Activated T-cell treated with anti-CD3 and anti-CD28 coated beads for 4 hours (primary cell): ENCODE measurements around the gene STRADA.

Experiments
- DNase-seq: peaks from one replicate; pipeline ENCODE4 v3.0.0-alpha.2; 2020

STRADA gene, protein sequence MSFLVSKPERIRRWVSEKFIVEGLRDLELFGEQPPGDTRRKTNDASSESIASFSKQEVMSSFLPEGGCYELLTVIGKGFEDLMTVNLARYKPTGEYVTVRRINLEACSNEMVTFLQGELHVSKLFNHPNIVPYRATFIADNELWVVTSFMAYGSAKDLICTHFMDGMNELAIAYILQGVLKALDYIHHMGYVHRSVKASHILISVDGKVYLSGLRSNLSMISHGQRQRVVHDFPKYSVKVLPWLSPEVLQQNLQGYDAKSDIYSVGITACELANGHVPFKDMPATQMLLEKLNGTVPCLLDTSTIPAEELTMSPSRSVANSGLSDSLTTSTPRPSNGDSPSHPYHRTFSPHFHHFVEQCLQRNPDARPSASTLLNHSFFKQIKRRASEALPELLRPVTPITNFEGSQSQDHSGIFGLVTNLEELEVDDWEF

DNA sequence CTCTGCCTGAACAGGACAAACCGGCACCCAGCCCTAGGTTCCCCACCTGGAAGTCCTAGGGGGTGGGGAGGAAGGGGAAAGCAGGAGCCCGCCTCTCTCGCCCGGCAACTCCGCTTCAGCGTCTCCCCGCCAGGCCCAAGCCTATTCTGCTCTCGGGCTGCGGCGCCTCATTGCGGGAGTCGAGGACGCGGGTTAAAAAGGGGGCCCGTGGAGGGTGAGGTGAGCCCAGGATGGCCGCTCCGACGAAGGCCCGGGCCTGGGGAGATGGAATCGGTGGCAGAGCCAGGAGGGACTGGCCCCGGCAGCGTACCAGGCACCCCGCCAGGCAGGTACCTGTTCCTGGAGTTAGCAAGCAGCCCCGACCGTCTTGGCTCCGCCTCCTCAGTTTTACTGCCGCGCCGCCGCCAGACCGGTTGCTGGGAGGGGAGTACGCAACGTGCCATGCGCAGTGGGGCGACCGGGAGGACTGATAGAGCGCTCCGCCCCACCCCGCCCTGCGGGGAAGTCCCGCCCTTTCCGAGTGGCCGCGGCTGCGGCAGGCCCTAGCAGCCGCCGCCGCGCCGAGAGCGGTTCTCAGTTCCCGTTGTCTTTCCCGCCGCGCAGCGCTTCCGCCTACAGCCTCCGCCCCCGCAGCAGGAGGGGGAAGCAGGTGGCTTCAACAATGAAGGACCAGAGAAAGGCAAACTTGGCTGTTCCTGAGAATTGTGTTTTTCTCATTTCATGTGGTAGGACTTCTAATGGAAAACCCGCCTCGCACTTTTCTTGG is at the start of gene STRADA:
TSS of gene STRADA (minus strand) at position 392 of the 766 bp plus-strand sequence. CDS start 13,430 bp downstream, outside the sequence.
- peak; percentile 97 for DNase-seq

DNA sequence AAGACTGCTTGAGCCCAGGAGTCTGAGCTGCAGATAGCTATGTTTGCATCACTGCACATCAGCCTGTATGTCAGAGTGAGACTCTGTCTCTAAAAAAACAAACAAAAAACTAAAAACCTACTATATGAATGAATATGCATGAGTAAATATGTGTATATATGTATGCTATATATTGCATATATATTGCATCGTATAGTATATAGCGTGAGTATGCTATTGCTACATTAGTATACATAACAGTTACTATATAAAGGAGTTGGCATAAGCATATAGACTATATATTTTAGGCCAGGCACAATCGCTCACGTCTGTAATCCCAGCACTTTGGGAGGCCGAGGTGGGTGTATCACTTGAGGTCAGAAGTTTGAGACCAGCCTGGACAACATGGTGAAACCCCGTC is 48.5 kb upstream of the STRADA start:
- no peak for DNase-seq

DNA sequence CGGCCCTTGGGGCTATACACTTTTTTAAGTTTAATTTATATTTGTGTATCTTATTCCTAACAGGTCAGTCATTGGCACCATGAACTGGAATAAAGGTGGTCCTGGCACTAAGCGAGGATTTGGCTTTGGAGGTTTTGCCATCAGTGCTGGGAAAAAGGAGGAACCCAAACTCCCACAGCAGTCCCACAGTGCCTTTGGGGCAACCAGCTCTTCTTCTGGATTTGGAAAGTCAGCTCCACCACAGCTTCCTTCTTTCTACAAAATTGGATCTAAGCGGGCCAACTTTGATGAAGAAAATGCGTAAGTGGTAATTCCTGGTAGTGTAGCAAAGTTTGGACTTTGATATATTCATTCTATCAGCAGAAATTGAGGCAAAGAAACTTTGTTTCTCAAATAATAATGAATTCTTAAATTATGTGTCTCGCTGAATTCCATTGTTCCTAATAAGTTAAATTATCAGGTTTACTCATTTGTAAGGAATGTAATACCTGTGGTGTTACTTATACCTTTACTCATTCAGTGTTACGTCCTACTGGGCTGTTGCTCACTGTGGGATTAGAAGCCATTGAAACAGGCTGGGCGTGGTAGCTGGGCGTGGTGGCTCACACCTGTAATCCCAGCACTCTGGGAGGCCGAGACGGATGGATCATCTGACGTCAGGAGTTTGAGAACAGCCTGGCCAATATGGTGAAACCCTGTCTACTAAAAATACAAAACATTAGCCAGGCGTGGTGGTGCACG is 45.5 kb upstream of the STRADA start:
- DNase-seq, result no peak

DNA sequence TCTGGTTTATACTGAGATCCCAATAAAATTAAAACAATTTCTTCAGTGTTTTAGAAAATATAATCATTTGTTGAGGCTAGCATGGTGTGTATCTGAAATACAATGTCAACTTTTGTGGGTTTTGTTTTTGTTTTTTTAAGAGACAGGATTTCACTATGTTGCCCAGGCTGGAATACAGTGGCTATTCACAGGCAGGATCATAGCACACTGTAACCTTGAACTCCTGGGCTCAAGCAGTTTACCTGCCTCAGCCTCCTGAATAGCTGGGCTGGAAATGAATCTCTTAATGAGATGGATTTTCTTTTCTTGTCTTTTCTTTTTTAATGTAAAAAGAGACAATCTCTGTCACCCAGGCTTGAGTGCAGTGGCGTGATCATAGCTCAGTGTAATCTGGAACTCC is 44.5 kb upstream of the STRADA start:
- DNase-seq, result no peak

DNA sequence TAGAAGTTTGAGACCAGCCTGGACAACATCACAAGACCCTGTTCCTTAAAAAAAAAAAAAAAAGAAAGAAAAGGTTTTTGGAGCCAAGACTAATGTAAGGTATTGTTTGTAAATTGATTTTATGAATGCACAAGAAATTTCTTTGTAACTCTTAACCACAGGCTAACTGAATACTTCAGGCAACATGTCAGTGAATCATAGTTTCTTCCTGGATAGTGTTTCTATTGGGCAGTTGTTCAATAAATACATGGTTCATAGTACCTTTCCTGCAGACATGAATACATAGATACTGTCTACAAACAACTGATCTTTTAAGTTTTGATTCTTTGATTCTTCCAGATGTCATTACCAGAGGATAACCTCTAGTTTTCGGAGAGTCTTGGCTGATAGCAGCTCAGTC is 44.0 kb upstream of the STRADA start:
- DNase-seq, result no peak

DNA sequence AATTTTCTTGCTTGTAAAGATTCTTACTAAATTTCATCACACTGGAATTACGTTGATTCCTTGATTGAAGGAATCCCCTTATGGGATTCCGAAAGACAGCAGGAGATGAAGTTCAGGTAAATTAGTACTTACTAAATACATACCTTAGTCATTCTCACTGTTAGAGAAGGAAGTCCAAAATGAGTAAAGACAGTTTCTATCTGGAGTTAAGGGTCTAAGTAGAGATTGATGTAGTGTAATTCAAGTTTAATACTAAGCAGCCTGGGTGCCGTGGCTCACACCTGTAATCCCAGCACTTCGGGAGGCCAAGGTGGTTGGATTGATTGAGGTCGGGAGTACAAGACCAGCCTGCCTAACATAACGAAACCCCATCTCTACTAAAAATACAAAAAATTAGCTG is 41.9 kb upstream of the STRADA start:
- DNase-seq, result no peak

DNA sequence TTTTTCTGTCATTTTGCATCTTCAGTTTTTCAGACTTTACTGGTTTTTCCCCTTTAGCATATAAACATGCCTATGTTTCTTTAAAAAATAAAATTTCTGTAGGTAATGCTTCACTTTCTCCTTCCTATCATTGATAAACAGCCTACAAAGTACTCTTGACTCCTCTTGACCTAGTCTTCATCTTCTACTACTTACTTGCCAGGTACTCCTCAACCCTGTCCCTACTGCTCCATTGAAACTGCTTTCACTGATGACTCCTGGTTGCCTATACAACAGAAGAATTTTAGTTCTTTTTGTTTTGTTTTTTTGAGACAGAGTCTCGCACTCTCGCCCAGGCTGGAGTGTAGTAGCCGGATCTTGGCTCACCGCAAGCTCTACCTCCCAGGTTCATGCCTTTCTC is 39.3 kb upstream of the STRADA start:
- DNase-seq, result no peak

DNA sequence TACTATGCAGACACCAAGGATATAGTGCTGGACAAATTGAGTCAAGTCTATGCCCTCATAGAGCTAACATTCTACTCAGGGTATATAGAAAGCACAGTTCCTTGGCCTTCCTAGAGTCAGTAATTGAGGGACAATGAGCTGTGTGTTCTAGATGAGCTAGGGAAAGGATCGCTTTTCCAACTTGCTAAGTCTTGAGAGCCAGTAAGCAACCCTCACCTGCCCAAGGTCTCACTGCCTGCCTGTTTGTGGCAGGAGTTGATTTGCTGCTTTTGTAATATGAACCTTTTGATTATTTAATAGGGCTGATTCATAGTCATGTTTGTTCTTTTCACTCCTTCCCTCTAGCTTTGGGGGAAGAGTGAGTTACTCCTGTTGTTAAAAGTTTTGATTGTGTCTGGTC is 38.9 kb upstream of the STRADA start:
- DNase-seq, result no peak

DNA sequence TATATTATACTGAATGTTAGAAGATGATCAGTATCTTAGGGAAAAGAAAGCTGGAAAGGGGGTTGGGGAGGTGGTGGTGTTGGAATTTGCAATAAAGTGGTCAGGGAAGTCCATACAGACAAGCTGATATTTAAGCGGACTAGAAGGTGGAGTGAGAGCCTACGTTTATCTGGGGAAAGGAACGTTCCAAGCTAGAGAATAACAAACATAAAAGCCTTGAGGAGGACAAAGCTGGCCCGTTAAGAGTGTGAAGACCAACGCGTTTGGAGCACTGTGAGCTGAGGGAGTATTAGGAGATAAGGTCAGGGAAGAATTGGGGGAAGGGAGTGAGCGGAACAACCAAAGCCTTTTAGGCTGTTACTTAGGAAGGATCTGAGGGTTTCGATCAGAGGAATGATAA is 33.8 kb upstream of the STRADA start:
- DNase-seq, result no peak

DNA sequence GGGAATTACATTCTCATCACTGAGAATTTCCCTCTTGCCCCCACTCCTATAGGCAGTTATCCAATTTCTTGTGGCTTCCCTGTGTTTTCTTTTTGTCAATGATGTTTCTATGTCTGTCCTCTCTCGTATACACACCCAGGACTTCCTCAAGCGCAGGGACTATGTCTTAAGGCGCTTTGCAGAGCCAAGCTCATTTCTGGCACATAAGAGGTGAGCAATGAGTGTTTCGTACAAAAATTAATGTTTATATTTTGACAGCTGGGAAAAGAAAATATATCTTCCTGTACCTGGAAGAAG is 33.3 kb upstream of the STRADA start:
- no peak for DNase-seq

DNA sequence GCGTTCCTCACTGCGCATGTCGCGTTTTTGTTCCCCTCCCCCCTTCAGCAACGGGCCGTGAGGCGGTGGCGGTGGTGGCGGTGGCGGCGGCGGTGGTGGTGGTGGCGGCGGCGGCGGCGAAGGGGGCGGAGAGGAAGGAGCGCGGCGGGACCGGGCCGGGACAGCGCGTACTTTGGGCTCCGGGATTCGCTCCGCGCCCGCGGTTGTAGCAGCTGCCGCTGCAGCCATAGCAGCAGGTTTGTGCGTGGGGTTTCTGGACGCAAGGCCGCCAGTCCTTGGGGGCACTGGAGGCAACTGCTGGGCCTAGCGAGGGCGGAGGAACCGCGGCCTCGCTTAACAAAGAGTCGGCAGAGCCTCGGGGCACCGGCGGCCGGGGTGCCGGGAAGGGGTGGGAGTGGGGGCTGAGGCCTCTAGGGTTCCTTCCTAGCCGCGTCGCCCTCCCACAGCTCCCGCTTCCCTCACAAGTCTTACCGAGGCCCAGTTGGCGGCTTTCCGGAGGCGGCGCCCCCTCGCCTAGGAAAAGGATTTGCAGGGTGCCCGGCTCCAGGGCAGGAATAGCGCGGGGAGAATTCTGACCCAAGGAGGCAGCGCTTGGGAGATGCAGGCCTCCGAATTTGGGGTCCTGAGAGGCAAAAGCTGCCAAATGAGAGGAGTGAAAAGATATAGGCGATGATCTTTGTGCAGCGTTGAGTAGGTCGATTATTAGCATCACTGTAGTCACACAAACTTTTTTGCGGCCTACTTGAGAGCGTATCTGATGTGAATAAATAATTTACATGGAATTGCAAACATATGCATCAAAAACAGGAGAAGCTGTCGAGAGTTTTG is 32.8 kb upstream of the STRADA start, which contains the start of gene DDX42:
TSS of gene DDX42 (plus strand) at position 30 of the 828 bp plus-strand sequence. CDS start 12,880 bp downstream, outside the sequence.
- peak; percentile 89 for DNase-seq

DNA sequence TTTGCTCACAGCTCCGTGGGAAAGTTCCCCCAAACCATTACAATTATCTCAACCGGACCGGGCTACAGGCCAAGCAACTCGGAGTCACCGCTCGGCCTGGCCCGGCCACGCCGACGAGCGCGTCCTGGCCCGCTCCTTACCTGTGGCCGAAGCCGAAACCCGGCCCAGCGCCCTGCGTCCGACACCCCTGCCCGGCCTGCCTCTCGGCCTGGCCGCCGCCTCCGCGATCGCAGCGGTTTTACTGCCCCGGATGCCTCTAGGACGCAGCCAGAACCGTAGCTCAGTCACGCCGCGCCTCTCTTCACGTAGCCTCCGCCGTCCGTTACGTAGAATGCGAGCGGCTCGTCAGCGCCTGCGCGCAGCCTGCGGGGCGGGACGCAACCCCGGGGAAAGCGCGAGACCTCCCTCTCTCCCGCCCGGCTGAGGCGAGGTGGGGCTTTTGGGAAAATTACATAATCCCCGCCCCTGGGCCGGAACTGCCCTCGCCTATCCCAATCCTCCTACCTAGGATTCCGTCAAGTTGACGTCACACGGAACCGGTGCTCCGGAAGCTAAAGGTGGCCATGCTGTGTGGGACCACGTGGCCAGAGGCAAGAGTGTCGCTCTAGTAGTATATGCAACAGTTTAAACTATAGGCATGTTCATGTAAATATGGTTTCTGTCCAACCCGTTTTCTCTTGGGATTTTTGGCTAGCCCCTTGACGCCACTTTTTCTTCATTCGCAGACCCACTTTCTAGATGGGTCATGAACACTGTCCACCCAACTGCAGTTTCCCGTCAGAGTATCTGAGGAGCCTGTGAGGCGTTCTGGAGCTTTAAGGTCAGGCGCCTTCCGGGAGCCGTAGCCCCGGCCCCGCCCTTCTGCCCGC is 31.9 kb upstream of the STRADA start, which contains the start of gene CCDC47:
TSS of gene CCDC47 (minus strand) at position 326 of the 869 bp plus-strand sequence. CDS start 7,422 bp downstream, outside the sequence.
- DNase-seq, result peak; percentile 96

DNA sequence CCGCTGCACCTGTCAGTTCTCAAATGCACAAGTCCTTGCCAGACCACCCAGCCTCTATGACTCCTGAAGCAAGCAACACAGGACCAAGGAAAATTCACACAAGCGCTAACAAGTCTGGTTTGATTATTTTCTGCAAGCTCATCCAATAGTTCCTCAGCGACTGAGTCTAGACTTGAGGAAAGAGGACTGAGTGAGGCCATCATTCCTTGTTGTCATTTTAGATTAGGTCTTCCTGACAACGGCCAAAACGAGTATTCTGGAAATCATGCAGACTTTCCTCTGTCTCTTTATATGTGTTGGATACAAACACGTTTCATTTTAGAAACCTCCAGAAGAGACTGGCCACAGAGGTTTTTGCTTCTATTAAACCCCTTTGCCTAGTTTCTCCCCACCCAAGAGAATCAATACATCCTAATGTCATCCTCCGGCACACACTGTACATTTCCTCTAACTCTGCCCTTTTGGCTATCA is 31.2 kb upstream of the STRADA start:
- DNase-seq, result no peak

DNA sequence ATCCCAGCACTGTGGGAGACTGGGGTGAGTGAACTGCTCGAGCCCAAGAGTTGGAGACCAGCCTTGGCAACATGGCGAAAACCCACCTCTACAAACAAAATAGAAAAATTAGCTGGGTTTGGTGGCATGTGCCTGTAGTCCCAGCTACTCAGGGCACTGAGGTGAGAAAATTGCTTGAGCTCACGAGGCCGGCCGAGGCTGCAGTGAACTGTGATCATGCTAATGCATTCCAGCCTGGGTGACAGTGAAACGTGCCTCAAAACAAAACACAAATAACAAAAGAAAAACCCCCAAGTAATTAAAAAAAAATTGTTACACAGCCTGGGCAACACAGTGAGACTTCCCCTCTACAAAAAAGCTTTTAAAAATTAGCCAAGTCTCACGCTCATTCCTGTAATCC is 26.8 kb upstream of the STRADA start:
- no peak for DNase-seq

DNA sequence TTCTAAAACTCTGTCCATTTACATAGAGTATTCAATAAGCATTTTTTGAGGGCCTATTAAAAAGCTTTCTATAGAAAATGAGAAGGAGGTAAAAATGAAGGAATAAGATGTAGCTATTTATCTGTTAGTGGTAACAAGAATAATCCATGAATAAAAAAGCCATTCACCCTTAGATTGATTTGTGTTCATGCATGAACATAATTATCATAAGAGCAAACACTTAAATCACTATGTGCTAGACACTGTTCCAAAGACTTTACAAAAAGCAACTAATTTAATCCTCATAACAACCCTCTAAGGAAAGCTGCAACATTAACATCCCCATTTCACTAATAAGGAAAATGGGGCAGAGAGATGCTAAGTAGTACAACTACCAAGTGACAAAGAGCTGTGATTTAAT is 25.2 kb upstream of the STRADA start:
- DNase-seq, result no peak

DNA sequence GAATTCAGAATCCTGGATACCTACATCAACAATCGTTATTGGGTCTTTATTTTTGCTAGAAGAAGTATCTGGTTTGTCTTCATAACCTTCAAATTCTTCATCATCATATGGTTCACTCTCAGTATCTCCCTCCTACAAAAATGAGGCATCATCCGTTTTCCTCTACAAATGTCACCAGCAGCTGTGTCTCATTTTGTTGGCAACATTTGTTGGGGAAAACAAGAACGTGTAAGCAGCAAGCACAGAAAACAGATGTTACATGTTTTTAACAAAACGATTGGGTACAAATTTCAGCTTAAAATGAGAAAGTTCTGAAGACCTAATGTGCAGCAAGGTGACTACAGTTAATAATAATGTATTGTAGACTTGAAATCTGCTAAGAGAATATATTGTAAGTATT is 23.1 kb upstream of the STRADA start:
- DNase-seq, result no peak

DNA sequence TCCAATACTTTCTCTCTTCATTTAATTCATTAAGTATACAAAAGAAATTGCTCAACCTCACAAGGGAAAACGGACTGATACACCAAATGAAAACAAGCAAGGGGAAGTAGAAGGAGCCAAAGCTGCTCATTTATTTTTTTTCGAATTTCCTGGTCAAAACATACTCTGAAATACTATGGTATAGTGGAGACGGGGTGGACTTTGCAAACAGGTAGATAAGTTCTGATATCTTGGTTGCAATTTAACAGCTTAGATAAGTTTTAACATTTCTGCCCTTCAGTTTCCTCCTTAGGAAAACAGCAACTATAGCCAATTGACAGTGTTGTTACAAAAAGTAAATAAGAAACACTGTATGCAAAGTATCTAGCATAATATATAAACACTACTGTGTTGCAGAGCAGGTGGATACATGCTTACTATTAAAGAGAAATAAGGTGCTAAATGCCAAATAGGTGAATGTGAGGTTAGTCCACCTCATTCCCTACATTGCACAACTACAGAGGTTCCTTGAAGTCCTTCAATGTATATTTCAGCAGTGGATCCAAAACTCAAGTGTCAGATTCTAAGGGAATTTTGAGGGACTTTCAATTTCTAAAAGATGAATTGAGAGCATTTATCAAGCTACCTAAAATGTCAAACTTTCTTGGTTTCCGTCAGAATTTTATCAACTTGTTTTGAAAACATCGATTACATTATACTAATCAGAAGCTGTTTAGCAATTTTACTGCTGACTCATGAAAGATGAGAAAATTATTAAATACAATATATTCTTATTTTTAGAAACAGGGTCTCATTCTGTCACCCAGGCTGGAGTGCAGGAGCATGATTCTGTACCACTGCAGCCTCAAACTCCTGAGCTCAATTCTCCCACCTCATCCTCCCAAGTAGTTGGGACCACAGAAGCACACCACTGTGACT is 20.8 kb upstream of the STRADA start:
- DNase-seq, result no peak

DNA sequence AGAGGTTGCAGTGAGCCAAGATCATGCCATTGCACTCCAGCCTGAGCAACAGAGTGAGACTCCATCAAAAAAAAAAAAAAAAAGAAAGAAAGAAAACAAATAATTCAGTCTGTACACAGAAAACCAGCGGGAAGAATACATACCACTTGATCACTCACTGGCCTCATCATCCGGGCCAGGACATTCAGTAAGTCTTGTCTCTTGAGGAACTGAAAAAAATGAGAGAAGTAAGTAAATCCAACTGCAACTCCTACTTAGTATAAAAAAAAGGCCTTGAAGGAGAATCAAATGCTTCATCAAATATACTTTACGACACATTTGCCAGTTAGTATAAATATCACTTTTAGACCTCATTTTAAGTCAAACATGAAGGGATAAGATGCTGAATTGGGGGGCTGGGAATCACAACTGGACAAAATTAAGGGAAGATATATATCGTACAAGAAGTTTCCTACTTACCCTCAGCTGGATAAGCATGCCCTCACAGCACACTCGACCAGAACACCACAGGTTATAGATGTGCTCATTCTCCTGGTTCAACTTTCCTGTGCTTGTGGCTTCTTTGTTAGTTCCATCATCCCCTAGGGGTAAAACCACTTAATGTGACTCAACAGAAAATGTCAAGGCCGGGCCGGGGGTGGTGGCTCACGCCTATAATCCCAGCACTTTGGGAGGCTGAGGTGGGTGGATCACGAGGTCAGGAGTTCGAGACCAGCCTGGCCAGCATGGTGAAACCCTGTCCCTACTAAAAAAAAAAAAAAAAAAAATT is 19.4 kb upstream of the STRADA start:
- no peak for DNase-seq

DNA sequence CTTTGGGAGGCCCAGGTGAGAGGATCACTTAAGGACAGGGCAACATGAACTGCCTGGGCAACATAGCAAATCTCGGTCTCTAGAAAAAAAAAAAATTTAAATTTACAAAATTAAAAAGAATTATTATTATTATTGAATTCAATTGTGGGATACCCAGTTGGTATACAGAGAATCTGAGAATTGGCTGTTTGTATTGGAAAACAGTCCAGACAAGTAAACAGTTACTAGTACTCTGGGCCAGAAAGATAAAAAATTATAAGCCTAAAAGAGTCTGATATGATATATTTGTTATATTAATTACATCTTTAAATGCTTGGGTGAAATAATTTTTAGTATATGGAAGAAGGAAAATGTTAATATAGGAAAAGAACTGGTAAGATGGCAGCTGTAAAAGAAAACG is 16.8 kb upstream of the STRADA start:
- no peak for DNase-seq
